DMS53 treated with DMSO at 0.1 percent for 48 hours (cell line): ENCODE data around the gene PRTG.
"Not testable (repeated sequence)": the region's sequence is repeated elsewhere in the genome, so short reads cannot be mapped to it uniquely, and the experiment has no call there.

Source experiments
- DNase-seq: peaks from one replicate; lab custom pipeline; 2025; ENCODE audit not compliant: unreplicated experiment; lab: John Stamatoyannopoulos, UW

The PRTG gene

GRCh38 chr15:55742927-55743728 lies at the start of gene PRTG:
Gene PRTG, minus strand, starts transcription at chr15:55743152. Its CDS starts 221 bp downstream, at chr15:55742931.
- DNase-seq = no peak

GRCh38 chr15:55791551-55792400 lies 48.8 kb upstream of the PRTG start:
- peak; percentile 55 for DNase-seq

- DNase-seq = no peak
Observed at GRCh38 chr15:55789066-55789660, 46.2 kb upstream of the PRTG start.

GRCh38 chr15:55786341-55786740 lies 43.4 kb upstream of the PRTG start:
- DNase-seq = no peak

- DNase-seq = not testable (repeated sequence)
Observed at GRCh38 chr15:55785593-55785992, 42.6 kb upstream of the PRTG start.

- DNase-seq = no peak
Observed at GRCh38 chr15:55784286-55784685, 41.3 kb upstream of the PRTG start.

GRCh38 chr15:55782901-55783300 lies 39.9 kb upstream of the PRTG start:
- DNase-seq = no peak

- DNase-seq = no peak
Observed at GRCh38 chr15:55780292-55780691, 37.3 kb upstream of the PRTG start.

GRCh38 chr15:55778932-55779331 lies 36.0 kb upstream of the PRTG start:
- DNase-seq = no peak

GRCh38 chr15:55775316-55775715 lies 32.4 kb upstream of the PRTG start:
- no peak for DNase-seq

- no peak for DNase-seq
Observed at GRCh38 chr15:55774113-55774970, 31.4 kb upstream of the PRTG start.

GRCh38 chr15:55770806-55771205 lies 27.9 kb upstream of the PRTG start:
- no peak for DNase-seq

- DNase-seq = no peak
Observed at GRCh38 chr15:55770261-55770660, 27.3 kb upstream of the PRTG start.

- no peak for DNase-seq
Observed at GRCh38 chr15:55768670-55769185, 25.8 kb upstream of the PRTG start.

- DNase-seq = no peak
Observed at GRCh38 chr15:55766676-55767075, 23.7 kb upstream of the PRTG start.

- no peak for DNase-seq
Observed at GRCh38 chr15:55764398-55764797, 21.4 kb upstream of the PRTG start.

GRCh38 chr15:55758580-55758986 lies 15.6 kb upstream of the PRTG start:
- no peak for DNase-seq

GRCh38 chr15:55753433-55753832 lies 10.5 kb upstream of the PRTG start:
- not testable (repeated sequence) for DNase-seq

- no peak for DNase-seq
Observed at GRCh38 chr15:55750706-55751105, 7.8 kb upstream of the PRTG start.
